ENCODE measurements around the gene CRELD1.
A peak's percentile ranks its signal among the peaks of the same experiment; 100 is the strongest.
"Not testable (repeated sequence)": the region's sequence is repeated elsewhere in the genome, so short reads cannot be mapped to it uniquely, and the experiment has no call there.

The CRELD1 gene

GRCh38 chr3:9937486-9938238 lies 4.0 kb downstream of the CRELD1 start:
- H3K36me3 ChIP-seq (ENCODE audit: insufficient read depth, low read length), result peaks cover 8% of the 10 kb centered on the region; the same call in 1 of the 2 replicates
- 95% methylated on average over 13 of the region's 13 CpGs for WGBS
- H3K27ac ChIP-seq (ENCODE audit: low read depth, low read length), result no peak overlapping the region
- H3K9me3 ChIP-seq (ENCODE audit: insufficient read depth, low read depth, low read length), result no peaks in the 10 kb centered on the region
- H3K27me3 ChIP-seq (ENCODE audit: insufficient read depth, low read length), result no peaks in the 10 kb centered on the region
- no peak overlapping the region for H3K4me3 ChIP-seq (ENCODE audit: low read length)
- no peak overlapping the region for H3K9ac ChIP-seq (ENCODE audit: low read depth, low read length)
- no peaks in the 10 kb centered on the region for H3K4me1 ChIP-seq (ENCODE audit: insufficient read depth, low read length)

DNA sequence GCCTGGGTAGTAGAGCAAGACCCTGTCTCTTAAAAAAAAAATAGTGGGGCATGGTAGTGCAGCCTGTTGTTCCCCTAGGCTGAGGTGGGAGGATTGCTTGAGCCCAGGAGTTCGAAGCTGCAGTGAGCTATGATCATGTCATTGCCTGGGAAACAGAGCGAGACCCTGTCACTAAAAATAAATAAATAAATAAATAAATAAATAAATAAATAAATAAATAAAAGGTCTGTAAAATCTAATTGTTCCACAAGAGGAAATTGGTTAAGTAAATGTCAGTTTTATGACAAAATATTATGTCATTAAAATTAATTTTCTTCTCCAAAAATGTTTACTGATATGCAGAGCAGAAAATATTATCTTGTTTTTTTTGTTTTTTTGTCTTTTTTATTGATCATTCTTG lies 5.3 kb downstream of the CRELD1 start:
- H3K27me3 ChIP-seq (ENCODE audit: insufficient read depth, low read length), result no peaks in the 10 kb centered on the region
- H3K4me1 ChIP-seq (ENCODE audit: insufficient read depth, low read length), result no peaks in the 10 kb centered on the region
- no peak overlapping the region for H3K9ac ChIP-seq (ENCODE audit: low read depth, low read length)
- H3K36me3 ChIP-seq (ENCODE audit: insufficient read depth, low read length), result peaks cover 8% of the 10 kb centered on the region; the same call in 1 of the 2 replicates
- no peaks in the 10 kb centered on the region for H3K9me3 ChIP-seq (ENCODE audit: insufficient read depth, low read depth, low read length)
- no peak overlapping the region for H3K4me3 ChIP-seq (ENCODE audit: low read length)
- no peak overlapping the region for H3K27ac ChIP-seq (ENCODE audit: low read depth, low read length)
- WGBS, result 100% methylated on average over 1 of the region's 2 CpGs

DNA sequence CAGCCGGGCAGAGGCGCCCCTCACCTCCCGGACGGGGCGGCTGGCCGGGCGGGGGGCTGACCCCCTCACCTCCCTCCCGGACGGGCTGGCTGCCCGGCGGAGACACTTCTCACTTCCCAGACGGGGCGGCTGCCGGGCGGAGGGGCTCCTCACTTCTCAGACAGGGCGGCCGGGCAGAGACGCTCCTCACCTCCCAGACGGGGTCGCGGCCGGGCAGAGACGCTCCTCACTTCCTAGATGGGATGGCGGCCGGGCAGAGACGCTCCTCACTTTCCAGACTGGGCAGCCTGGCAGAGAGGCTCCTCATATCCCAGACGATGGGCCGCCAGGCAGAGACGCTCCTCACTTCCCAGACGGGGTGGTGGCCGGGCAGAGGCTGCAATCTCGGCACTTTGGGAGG lies 6.3 kb downstream of the CRELD1 start:
- H3K4me1 ChIP-seq (ENCODE audit: insufficient read depth, low read length); H3K9me3 ChIP-seq (ENCODE audit: insufficient read depth, low read depth, low read length); H3K27ac ChIP-seq (ENCODE audit: low read depth, low read length); H3K36me3 ChIP-seq (ENCODE audit: insufficient read depth, low read length); H3K27me3 ChIP-seq (ENCODE audit: insufficient read depth, low read length); H3K9ac ChIP-seq (ENCODE audit: low read depth, low read length); H3K4me3 ChIP-seq (ENCODE audit: low read length): not testable (repeated sequence)
- WGBS, result 92% methylated on average over 27 of the region's 32 CpGs

DNA sequence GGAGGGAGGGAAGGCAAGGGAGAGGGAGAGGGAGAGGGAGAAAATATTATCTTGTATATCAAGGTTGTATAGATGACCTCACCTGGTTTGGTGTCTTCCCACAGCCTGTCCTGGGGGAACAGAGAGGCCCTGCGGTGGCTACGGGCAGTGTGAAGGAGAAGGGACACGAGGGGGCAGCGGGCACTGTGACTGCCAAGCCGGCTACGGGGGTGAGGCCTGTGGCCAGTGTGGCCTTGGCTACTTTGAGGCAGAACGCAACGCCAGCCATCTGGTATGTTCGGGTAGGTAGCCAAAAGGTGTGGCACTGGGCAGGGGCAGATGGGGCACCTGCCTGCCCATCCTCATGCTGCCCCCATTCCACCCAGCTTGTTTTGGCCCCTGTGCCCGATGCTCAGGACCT lies 7.1 kb downstream of the CRELD1 start:
- no peak overlapping the region for H3K4me3 ChIP-seq (ENCODE audit: low read length)
- WGBS, result 97% methylated on average over 10 of the region's 10 CpGs
- no peaks in the 10 kb centered on the region for H3K27me3 ChIP-seq (ENCODE audit: insufficient read depth, low read length)
- no peak overlapping the region for H3K27ac ChIP-seq (ENCODE audit: low read depth, low read length)
- no peaks in the 10 kb centered on the region for H3K9me3 ChIP-seq (ENCODE audit: insufficient read depth, low read depth, low read length)
- H3K4me1 ChIP-seq (ENCODE audit: insufficient read depth, low read length), result no peaks in the 10 kb centered on the region
- peaks cover 8% of the 10 kb centered on the region; the same call in 1 of the 2 replicates for H3K36me3 ChIP-seq (ENCODE audit: insufficient read depth, low read length)
- no peak overlapping the region for H3K9ac ChIP-seq (ENCODE audit: low read depth, low read length)

GRCh38 chr3:9942164-9942563 lies 8.5 kb downstream of the CRELD1 start:
- no peaks in the 10 kb centered on the region for H3K27me3 ChIP-seq (ENCODE audit: insufficient read depth, low read length)
- 92% methylated on average over 3 of the region's 4 CpGs for WGBS
- H3K9me3 ChIP-seq (ENCODE audit: insufficient read depth, low read depth, low read length), result no peaks in the 10 kb centered on the region
- no peak overlapping the region for H3K4me3 ChIP-seq (ENCODE audit: low read length)
- H3K27ac ChIP-seq (ENCODE audit: low read depth, low read length), result no peak overlapping the region
- no peak overlapping the region for H3K9ac ChIP-seq (ENCODE audit: low read depth, low read length)
- H3K4me1 ChIP-seq (ENCODE audit: insufficient read depth, low read length), result no peaks in the 10 kb centered on the region
- H3K36me3 ChIP-seq (ENCODE audit: insufficient read depth, low read length), result peaks cover 4% of the 10 kb centered on the region; the same call in 1 of the 2 replicates

DNA sequence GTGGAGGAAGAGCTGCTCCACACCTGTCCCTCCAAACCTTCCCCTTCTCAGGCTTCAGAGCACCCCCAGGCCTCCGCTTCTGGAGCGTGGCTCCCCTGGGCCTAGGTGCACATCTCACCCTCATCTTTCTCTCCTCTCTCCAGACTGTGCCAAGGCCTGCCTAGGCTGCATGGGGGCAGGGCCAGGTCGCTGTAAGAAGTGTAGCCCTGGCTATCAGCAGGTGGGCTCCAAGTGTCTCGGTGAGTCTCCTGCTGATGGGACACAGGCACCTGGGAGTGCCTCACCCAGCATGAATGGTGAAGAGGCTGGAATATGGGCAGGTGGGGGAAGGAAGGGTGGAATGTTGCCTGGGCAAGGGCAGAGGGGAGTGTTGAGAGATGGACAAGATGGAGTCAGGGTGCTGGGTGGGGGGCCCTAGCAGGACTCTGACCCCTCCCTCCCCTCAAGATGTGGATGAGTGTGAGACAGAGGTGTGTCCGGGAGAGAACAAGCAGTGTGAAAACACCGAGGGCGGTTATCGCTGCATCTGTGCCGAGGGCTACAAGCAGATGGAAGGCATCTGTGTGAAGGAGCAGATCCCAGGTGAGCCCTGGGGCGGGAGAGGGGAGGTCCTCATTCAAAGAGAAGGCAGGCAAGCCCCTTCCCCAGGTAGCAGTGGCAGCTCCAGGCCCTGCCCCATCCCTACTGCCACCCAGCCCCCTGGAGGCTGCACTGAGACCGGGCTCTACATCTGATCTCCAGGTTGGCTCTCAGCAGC lies 9.5 kb downstream of the CRELD1 start:
- H3K4me3 ChIP-seq (ENCODE audit: low read length), result no peak overlapping the region
- no peak overlapping the region for H3K27ac ChIP-seq (ENCODE audit: low read depth, low read length)
- no peak overlapping the region for H3K9ac ChIP-seq (ENCODE audit: low read depth, low read length)
- H3K4me1 ChIP-seq (ENCODE audit: insufficient read depth, low read length), result no peaks in the 10 kb centered on the region
- no peaks in the 10 kb centered on the region for H3K9me3 ChIP-seq (ENCODE audit: insufficient read depth, low read depth, low read length)
- H3K27me3 ChIP-seq (ENCODE audit: insufficient read depth, low read length), result no peaks in the 10 kb centered on the region
- peaks cover 5% of the 10 kb centered on the region; the same call in 1 of the 2 replicates for H3K36me3 ChIP-seq (ENCODE audit: insufficient read depth, low read length)
- 90% methylated on average over 11 of the region's 11 CpGs for WGBS

DNA sequence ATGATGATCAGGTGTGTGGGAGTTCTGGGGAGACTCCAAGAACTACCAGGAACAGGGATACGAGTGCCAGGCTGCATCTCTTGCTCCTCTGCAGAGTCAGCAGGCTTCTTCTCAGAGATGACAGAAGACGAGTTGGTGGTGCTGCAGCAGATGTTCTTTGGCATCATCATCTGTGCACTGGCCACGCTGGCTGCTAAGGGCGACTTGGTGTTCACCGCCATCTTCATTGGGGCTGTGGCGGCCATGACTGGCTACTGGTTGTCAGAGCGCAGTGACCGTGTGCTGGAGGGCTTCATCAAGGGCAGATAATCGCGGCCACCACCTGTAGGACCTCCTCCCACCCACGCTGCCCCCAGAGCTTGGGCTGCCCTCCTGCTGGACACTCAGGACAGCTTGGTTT lies 10.6 kb downstream of the CRELD1 start:
- 94% methylated on average over 11 of the region's 11 CpGs for WGBS
- Histone ChIP-seq H3K4me1 (ENCODE audit: insufficient read depth, low read length) (no peaks in the 10 kb centered on the region), H3K36me3 (ENCODE audit: insufficient read depth, low read length) (peaks cover 16% of the 10 kb centered on the region; the same call in 1 of the 2 replicates), H3K27ac (ENCODE audit: low read depth, low read length) (no peak overlapping the region), H3K27me3 (ENCODE audit: insufficient read depth, low read length) (no peaks in the 10 kb centered on the region), H3K9ac (ENCODE audit: low read depth, low read length) (no peak overlapping the region), H3K4me3 (ENCODE audit: low read length) (no peak overlapping the region), H3K9me3 (ENCODE audit: insufficient read depth, low read depth, low read length) (no peaks in the 10 kb centered on the region)

GRCh38 chr3:9945358-9945757 lies 11.7 kb downstream of the CRELD1 start:
- Histone ChIP-seq H3K4me3 (ENCODE audit: low read length) (peak overlapping the region; percentile 66; the same call in 1 of the 2 replicates), H3K27me3 (ENCODE audit: insufficient read depth, low read length) (no peaks in the 10 kb centered on the region), H3K36me3 (ENCODE audit: insufficient read depth, low read length) (peaks cover 21% of the 10 kb centered on the region), H3K9ac (ENCODE audit: low read depth, low read length) (no peak overlapping the region), H3K9me3 (ENCODE audit: insufficient read depth, low read depth, low read length) (no peaks in the 10 kb centered on the region), H3K4me1 (ENCODE audit: insufficient read depth, low read length) (no peaks in the 10 kb centered on the region), H3K27ac (ENCODE audit: low read depth, low read length) (no peak overlapping the region)
- 93% methylated on average over 10 of the region's 10 CpGs for WGBS

DNA sequence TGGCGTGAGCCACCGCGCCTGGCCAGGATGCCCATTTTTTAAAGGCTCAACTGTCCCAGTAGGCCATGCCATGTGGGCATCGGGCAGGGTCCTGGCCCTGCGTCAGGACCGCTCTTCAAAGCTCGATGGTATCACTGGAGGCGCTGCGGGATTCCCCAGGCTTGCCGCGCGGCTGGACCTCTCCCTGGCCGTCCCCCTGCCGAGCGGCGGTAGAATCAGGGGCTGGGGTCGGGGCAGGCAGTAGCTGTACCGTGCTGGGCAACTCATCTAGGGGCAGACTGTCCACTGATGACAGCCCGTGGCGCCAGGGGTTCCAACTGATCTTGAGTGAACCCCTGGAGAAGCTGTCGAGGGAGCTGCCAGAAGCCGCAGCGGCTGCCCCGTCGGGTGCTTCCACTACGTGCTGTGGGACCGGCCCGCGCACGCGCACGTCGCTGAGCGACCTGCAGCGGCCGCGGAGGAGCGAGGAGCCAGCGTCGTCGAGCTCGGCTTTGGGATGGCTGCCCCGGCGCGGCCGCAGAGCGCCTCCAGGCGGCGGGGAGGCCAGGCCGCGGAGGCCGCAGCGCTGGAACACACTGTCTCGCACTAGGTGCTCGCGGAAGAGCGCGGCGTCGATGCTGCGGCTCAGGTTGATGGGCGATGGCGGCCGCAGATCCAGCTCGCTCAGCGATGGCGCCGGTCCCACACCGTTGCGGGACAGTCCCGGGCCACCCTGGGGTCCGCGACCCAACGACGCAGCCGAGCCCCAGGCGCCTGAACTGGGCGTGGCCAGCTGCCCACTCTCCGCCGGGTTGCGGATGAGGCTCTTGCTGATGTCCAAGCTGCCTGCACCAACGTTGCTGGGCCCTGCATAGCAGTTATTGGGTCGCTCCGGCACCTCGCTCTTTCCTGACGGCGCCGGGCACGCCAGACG lies 12.7 kb downstream of the CRELD1 start:
- no peaks in the 10 kb centered on the region for H3K27me3 ChIP-seq (ENCODE audit: insufficient read depth, low read length)
- H3K27ac ChIP-seq (ENCODE audit: low read depth, low read length), result 0 out of 2 replicates have a peak overlapping the region, but pooled peaks have one; percentile 13
- 5% methylated on average over 90 of the region's 90 CpGs for WGBS
- H3K9me3 ChIP-seq (ENCODE audit: insufficient read depth, low read depth, low read length), result no peaks in the 10 kb centered on the region
- peaks cover 17% of the 10 kb centered on the region; the same call in 1 of the 2 replicates for H3K36me3 ChIP-seq (ENCODE audit: insufficient read depth, low read length)
- H3K4me1 ChIP-seq (ENCODE audit: insufficient read depth, low read length), result no peaks in the 10 kb centered on the region
- peak overlapping the region; percentile 67 for H3K9ac ChIP-seq (ENCODE audit: low read depth, low read length)
- peak overlapping the region; percentile 66 for H3K4me3 ChIP-seq (ENCODE audit: low read length)

- Histone ChIP-seq H3K27me3 (ENCODE audit: insufficient read depth, low read length) (no peaks in the 10 kb centered on the region), H3K27ac (ENCODE audit: low read depth, low read length) (0 out of 2 replicates have a peak overlapping the region, but pooled peaks have one; percentile 13), H3K4me3 (ENCODE audit: low read length) (peak overlapping the region; percentile 66), H3K9me3 (ENCODE audit: insufficient read depth, low read depth, low read length) (no peaks in the 10 kb centered on the region), H3K9ac (ENCODE audit: low read depth, low read length) (peak overlapping the region; percentile 67), H3K36me3 (ENCODE audit: insufficient read depth, low read length) (peaks cover 17% of the 10 kb centered on the region; the same call in 1 of the 2 replicates), H3K4me1 (ENCODE audit: insufficient read depth, low read length) (no peaks in the 10 kb centered on the region)
- 62% methylated on average over 83 of the region's 86 CpGs for WGBS
Observed at GRCh38 chr3:9947025-9947995, 13.7 kb downstream of the CRELD1 start.
